GM21423 (cell line): ENCODE measurements around the gene CAPN10.

Experiments
- ATAC-seq: cut with Tn5 transposase; IDR thresholded peaks from one replicate; pipeline ENCODE4 v1.9.1; 2021; ENCODE audit warnings: mild to moderate bottlenecking, moderate library complexity; ENCODE audit not compliant: unreplicated experiment

The CAPN10 gene

DNA sequence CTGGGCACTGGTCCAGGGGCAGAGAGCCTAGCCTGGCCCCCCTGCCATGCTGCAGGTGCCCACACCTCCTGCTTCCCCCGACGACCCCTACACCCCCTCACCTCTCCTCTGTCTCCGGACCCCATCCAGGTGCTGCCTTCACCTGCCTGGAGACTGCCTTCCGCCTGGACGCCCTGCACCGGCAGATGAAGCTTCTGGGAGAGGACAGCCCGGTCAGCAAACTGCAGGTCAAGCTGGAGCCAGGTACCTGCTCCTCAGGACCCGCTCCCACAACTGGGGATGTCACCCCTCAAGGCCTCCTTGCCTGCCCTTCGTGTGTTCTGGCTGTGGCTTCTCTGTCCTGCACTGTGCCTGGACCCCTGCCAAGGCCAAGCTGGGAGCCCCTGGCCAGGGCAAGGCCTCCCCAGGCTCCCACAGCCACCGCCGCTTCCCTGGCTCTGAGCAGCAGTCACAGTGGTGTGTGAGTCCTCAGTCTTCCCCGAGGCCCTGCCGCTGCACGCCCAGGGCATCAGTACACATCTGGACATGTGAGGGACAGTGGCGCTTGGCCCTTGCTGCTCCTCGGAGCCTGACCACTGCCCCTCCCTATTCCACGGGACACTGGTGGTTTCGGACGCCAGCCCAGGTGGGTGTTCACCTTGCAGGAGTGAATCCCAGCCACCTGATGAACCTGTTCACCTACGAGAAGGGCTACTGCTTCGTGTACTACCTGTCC lies 12.0 kb upstream of the CAPN10 start:
- ATAC-seq = no peak

DNA sequence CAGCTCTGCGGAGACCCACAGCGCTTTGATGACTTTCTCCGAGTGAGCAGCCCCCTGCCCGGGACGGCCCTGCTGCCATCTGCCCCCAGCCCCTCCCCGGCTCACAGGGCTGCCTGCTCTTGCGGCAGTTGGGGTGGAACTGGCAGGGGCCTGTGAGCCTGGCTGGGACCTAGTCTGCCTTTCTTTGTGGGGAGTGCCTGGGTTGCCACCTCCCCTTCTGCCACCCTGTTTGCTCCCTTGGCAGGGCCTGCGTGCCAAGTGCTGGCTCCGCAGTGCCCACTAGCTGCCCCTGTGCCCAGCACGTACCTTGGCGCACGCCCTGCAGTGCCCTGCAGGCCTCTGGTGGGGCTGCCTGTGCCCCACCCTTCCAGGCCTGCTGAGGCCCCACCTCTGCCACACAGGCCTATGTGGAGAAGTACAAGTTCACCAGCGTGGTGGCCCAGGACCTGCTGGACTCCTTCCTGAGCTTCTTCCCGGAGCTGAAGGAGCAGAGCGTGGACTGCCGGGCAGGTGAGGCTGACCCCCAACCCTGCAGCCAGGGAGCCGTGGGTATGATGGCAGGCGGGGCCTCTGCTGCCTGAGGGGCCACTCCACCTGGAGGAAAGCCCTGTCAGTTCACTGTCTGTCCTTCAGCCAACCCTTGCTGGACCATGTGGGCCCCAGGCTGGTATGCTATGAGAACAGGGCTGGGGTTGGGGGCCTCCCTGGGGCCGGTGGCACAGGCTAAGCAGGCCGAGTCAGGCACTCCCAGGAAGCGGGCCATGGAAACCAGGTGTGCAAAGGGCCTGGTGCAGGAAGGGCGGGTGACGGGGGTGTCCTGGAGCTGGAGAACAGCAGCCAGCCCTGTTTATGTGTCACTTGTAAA lies 11.2 kb upstream of the CAPN10 start:
- ATAC-seq = no peak

DNA sequence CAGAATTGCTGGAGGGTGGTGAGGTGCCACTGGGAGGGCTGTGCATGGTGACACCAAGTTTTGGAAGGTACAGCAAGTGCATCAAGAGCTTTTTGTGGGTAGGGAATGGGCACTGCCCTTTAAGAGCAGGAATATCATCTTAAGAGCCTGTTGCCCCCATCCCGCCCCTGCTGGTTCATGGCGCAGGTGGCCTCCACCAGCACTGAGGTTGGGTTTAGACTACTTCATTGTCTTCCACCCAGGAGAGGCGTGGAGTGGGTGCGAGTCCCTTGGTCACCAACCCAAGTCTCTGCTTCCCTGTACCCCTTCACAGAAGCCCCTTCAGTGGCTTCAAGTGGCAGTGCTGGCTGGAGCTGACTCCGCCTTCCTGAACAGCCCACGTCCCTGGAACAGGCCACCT lies 10.5 kb upstream of the CAPN10 start:
- ATAC-seq = no peak

DNA sequence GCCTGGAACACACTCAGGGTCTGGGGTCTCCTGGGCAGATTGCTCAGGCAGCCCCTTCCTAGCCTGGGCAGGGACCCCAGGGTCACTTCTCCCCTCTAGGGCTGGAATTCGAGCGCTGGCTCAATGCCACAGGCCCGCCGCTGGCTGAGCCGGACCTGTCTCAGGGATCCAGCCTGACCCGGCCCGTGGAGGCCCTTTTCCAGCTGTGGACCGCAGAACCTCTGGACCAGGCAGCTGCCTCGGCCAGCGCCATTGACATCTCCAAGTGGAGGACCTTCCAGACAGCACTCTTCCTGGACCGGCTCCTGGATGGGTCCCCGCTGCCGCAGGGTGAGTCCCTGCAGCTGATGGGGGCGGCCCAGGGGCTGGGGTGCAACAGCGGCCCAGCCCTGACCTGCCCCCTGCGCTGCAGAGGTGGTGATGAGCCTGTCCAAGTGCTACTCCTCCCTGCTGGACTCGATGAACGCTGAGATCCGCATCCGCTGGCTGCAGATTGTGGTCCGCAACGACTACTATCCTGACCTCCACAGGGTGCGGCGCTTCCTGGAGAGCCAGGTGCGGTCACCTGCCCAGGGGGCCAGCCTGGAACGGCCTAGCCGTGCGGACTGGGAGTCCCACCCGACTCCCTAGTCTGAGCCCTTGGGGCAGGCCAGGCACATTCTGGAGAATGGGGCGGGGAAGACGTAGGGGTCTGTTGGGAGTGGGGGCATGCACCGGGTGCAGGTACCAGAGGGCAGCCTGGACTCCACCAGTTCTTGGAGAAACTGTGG lies 9.9 kb upstream of the CAPN10 start:
- no peak for ATAC-seq

DNA sequence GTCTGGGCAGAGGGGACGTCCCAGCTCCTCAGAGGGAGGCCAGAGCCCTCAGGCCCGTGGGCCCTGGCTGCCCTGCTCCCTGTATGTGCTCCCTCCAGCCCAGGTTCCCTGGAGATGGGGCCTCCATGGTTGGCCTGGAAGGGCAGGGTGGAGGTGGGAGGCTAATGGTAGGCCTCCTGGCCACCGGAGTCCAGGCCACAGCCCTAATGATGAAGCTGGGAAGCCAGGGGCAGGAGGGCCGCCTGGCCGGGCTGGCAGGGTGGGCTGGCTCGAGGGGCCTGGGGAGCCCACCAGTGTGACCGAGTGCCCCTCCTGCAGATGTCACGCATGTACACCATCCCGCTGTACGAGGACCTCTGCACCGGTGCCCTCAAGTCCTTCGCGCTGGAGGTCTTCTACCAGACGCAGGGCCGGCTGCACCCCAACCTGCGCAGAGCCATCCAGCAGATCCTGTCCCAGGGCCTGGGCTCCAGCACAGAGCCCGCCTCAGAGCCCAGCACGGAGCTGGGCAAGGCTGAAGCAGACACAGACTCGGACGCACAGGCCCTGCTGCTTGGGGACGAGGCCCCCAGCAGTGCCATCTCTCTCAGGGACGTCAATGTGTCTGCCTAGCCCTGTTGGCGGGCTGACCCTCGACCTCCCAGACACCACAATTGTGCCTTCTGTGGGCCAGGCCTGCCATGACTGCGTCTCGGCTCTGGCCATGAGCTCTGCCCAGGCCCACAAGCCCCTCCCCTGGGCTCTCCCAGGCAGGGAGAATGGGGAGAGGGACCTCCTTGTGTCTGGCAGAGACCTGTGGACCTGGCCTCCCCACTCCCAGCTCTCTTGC lies 9.0 kb upstream of the CAPN10 start:
- no peak for ATAC-seq

DNA sequence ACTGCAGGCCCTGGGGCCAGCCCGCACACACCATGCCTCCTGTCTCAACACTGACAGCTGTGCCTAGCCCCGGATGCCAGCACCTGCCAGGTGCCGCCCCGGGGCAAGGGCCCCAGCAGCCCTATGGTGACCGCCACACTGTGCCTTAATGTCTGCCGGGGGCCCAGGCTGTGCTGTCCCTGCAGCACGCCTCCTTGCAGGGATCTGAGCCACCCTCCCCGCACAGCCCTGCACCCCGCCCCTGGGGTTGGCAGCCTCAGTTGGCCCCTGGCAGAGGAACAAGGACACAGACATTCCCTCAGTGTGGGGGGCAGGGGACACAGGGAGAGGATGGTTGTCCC lies 8.5 kb upstream of the CAPN10 start:
- no peak for ATAC-seq

DNA sequence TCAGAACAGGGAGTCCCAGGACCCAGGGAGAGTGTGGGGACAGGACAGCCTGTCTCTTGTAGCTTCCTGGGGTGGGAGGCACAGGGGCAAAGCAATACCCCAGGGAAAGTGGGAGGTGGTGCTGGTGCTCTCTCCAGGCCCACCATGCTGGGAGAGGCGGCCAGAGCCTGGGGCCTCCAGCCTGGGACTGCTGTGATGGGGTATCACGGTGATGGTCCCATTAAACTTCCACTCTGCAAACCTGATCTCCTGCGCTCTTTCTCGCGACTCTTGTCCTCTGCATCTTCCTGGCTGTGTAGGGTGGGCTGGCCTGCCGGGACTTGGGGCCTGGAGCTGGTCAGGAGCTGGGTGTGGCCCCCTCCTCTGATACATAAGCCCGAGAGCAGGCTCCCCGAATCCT lies 8.0 kb upstream of the CAPN10 start:
- ATAC-seq = no peak

DNA sequence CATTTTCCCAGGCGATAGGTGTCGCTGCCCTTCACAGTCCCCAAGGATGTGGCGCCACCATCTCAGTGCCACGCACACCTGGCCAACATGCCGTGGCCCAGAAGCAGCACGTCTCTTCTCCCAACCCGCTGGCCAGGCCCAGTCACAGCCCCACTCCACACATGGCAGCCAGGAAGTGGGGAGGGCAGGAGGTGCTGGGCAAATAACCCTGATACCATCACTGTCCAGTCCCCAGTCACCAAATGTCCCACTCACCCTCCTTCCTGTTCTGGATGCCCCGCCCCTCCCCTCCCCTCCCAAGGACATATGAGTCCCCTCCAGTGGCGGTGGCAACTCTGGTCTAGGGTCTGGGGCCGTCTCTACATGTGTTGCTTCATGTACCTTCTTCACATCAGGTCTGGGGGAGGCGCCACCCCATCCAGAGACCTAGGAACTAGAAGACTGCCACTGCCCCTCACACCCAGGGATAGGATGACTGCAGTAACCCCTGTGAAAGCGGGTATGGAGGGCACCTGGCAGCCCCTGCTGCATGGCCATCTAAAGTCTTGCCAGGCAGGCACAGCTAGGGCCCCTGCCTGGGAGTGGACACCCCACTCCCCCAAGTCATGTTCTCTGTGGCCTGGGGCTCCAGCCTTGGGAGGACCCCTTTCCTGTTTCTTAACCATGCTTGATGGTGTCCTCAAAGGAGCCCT lies 7.3 kb upstream of the CAPN10 start:
- ATAC-seq = no peak

DNA sequence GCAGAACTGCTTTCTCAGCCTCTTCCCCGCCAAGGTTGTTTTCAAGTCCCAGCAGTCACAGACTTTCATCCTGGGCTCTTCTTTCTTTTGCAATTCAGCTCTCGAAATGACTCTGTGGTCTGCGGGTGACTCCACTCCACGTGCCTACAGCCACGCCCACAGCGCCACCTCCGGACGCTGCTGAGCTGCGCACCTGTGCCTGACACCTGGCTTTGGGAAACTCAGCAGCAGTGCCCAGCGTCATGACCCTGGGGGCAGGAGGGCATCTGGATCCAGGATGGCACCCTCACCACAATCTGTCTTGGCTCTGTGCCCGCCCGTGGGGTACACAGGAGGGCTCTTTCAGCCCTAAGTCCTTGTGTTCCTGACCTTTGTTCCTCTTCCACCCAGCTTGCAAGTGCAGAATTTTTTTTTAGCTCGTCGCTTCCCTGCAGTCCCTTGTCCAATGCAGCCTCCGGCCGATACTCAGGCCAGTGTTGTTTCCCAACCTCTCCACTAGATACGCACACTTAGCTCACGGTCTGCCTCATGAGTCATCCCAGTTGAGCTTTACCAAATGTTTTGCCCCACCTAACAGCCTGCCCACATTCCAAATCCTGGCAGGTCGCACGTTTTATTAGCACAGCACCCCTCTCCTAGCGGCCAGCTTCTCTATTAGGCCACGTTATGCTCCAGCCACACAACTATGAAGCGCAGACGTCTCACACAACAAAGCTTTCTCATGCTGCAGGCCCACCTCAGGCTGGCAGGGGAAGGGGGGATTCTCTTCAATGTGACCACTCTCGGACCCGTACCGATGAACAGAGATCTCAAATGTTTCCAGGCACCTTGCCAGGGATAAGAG lies 6.5 kb upstream of the CAPN10 start:
- no peak for ATAC-seq

DNA sequence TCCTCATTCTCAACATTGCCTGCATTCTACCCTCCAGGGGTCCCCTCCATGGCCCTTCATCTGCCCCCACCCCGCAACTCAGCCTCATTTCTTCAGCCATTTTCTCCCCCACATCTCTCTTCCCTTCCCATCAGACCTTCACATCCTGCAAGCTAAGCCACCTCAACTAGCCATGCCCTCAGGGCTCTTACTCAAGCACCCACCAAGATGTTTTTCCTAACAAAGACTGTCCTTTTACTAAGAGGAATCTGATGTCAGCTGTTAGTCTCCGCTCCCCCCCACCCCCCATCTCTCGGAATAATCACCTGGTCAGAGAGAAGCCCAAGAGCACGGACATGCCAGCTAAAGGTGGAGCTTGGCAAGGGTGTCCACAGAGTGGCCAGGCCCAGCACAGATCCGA lies 4.7 kb upstream of the CAPN10 start:
- no peak for ATAC-seq

DNA sequence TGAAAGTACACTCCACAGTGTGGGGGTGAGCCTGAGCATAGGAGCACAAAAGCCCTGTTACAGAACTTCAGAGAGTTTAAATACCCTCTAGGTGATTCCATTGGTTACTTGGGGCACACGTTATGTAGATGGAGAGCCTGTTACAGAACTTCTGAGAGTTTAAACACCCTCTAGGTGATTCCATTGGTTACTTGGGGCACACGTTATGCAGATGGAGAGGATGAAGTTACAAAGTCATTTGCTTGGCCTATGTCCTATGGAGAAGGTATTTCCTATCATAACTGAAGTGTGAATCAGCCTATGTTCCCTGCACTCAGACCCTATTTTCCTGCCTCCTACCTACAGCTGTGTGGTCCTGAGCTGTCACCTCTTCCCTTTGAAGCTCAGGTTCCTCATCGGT lies 3.8 kb upstream of the CAPN10 start:
- no peak for ATAC-seq

DNA sequence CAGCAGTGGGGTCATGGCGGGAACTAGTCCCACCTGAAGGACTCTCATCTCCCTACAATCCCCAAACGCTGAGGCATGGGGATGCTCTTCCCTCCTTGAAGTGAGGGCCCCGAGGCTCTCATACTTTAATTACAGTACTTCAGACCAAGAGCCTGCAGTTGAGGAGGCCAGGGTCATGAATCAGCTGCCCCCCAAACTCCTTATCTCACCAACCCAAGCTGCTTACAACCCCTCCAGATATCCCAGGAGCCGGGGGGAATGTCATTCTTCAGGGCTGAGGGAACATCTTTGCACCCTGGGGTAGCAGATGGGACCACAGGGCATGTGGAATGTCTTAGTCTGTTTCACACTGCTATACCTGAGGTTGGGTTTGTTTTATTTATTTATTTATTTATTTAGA lies 2.8 kb upstream of the CAPN10 start:
- no peak for ATAC-seq

DNA sequence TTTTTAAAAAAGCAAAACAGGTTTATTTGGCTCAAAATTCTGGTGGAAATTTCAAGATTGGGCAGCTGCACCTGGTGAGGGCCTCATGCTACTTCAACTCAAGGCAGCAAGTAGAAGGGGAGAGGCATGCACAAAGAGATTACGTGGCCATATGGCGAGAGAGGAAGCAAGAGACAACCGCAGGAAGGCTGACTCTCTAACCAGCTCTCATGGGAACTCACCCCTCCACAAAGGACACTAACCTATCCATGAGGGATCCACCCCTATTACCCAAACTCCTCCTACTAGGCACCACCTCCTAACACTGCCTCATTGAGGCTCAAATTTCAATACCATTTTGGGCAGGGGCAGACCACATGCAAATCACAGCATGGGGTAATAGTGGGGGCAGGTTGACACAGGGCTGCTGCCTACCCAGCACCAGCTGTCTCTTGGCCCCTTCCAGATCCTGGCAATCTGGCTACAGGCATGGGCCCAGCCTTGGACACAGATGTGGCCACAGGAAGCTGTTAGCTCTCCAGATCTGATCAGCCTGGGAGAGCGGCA lies 2.0 kb upstream of the CAPN10 start:
- peak; percentile 55 for ATAC-seq

DNA sequence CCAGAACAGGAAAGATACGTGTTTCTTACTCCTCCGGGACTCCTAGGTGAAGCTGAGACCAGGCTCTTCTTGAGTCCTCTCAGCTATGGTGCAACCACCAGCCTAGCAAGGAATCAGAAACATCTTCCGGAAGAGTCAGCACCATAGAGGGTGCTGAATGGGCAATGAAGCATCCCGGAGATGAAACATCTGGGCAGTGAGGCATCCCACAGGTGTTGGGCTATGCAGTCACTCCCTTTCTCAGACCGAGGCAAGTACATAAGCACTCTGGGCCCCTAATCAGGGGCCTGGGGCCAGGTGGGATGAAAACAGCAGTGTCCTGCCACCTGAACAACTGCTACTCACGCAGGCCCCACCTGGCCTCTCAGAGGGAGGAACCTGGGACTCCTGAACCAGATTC lies 1.4 kb upstream of the CAPN10 start:
- peak; percentile 27 for ATAC-seq

DNA sequence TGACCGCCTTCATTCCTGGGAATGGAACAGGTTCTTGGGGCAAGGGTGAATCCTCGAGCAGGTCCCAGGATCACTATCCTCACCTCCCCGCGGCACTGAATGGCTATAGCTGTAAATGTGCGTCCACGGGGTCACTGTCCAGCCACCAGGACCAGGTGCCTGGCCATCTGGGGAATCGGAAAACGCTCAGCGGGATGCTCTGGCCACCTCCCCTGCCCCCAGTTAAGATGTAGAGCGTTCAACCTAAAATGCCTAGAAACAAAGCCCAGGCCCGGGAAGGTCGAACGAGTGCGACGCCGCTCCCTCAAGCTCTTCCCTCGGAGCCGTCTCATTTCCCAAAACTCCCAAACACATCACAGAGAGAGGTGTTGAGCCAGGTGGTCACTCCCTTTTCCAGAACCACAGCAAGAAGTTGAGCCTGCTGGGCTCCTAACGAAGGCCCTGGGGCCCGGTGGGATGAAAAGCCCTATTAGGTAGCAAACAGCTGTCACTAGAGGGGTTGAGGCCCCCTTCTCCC lies 795 bp upstream of the CAPN10 start:
- ATAC-seq = no peak

DNA sequence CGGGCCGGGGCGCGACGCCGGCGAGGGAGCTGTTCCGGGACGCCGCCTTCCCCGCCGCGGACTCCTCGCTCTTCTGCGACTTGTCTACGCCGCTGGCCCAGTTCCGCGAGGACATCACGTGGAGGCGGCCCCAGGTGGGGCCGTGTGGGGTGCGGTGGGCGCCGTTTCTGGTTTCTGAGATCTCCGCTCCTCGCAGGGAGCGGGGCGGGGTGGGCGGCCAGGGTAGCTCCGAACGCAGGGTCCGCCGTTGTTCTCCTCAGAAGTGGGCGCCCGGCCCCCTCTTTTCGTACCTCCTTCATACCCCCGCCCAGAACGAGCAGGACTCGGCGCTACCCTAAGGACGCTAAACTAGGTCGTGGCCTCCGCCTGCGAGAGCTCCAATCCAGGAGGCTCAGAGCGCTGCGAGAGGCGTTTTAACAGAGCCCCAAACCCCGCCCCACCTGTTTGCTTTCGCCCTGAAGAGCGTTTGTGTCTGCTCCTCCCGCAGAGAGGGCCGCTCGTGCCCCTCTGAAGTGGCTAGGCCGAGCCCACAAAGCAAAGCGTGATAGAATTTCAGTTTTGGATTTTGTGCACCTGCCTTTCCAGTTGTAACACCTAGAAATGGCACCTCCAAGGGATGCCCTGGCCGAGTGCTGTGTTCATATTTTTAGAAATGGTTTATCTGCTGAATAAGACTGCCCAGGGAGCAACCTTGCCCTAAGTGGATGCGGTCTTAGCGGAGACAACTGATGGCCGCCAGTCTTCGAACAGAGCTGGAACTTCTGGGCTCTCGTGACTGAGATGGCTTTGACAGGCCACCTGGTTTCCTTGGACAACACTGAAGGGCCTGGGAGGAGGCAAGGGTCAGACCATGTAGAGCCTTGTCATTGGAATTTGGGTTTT lies 626 bp downstream of the CAPN10 start:
- ATAC-seq = peak; percentile 1

DNA sequence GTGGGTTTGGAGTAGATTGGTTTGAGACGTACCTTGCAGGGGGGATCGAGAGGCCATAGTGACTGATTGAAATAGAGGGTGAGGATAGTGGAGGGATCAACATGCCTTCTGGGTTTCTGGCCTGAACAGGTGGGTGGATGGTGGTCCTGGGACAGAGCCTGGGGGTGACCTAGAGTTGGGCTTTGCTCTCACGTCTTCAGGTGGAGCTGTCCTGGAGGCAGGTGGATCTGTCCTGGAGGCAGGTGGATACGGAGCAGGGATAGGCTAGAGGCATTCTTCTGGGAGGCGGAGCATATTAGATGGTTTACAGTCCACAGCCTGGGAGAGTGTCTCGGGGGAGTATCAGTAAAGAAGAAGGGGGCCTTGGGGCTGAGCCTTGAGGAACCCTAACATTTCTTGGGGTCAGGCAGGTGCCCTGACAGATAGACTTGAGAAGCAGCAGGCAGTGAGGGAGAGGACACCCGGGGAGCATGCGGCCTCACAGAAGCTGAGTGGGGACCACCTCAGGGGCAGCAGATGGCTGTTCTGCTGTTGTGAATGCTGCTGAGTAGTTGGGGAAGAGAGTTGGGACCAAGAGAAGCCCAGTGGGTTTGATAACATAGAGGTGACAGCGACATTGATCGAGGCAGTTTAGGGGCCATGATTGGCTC lies 1.6 kb downstream of the CAPN10 start:
- ATAC-seq = no peak
